HepG2 (cell line): ENCODE measurements around the gene PRSS36. TPM values are rescaled to one million over a fixed set of nuclear protein-coding genes. Genes with fewer than 3 reads are reported as not detected.
A peak's percentile ranks its signal among the peaks of the same experiment; 100 is the strongest.

Experiments used
- ARID2 ChIP-seq: sonication (generic); formaldehyde crosslinking; IDR thresholded peaks from 2 replicates; pipeline ENCODE4 v1.8.1; 2022; ENCODE audit warnings: mild to moderate bottlenecking, missing genetic modification reagents, borderline replicate concordance
- BRD4 ChIP-seq: sonication (generic); formaldehyde crosslinking; IDR thresholded peaks from 2 replicates; pipeline ENCODE4 v1.4.0; 2020; ENCODE audit warnings: missing genetic modification reagents
- CBX1 ChIP-seq: IDR thresholded peaks from one replicate; pipeline ENCODE4 v1.6.1; 2016; ENCODE audit warnings: antibody characterized with exemption, low read depth
- CCDC6 ChIP-seq: sonication (generic); formaldehyde crosslinking; IDR thresholded peaks from 2 replicates; pipeline ENCODE4 v1.8.1; 2022; ENCODE audit warnings: mild to moderate bottlenecking, missing genetic modification reagents, moderate library complexity
- HHEX ChIP-seq: IDR thresholded peaks from 2 replicates; pipeline ENCODE4 v1.6.1; 2016; ENCODE audit warnings: control low read depth
- MBD4 ChIP-seq: IDR thresholded peaks from 2 replicates; pipeline ENCODE4 v1.6.1; 2012; ENCODE audit warnings: low read length, inconsistent platforms, borderline replicate concordance
- MTA3 ChIP-seq: sonication (generic); formaldehyde crosslinking; IDR thresholded peaks from 2 replicates; pipeline ENCODE4 v1.4.0; 2020; ENCODE audit warnings: missing genetic modification reagents
- NFIB ChIP-seq: sonication (generic); formaldehyde crosslinking; IDR thresholded peaks from 2 replicates; pipeline ENCODE4 v1.9.0; 2021; ENCODE audit warnings: missing genetic modification reagents, mild to moderate bottlenecking, borderline replicate concordance
- NONO ChIP-seq, 2 experiments: fragments of 450-650 bp in 1 of 2; sonication (generic) in 1 of 2; formaldehyde crosslinking in 1 of 2; IDR thresholded peaks in 1 of 2; conservative IDR thresholded peaks in 1 of 2; 2 replicates each; pipeline versions ENCODE4 v1.6.1 to v1.8.0; 2017 to 2022; ENCODE audit warnings: mild to moderate bottlenecking in 1 of 2, missing genetic modification reagents in 1 of 2, moderate library complexity in 1 of 2
- PITX1 ChIP-seq: sonication (generic); formaldehyde crosslinking; IDR thresholded peaks from 2 replicates; pipeline ENCODE4 v1.5.1; 2020; ENCODE audit warnings: mild to moderate bottlenecking, missing genetic modification reagents
- PLSCR1 ChIP-seq: sonication (generic); formaldehyde crosslinking; IDR thresholded peaks from 2 replicates; pipeline ENCODE4 v1.5.0; 2020; ENCODE audit warnings: missing genetic modification reagents, mild to moderate bottlenecking, borderline replicate concordance
- PRDM15 ChIP-seq: sonication (generic); formaldehyde crosslinking; IDR thresholded peaks from 2 replicates; pipeline ENCODE4 v1.4.0; 2020; ENCODE audit warnings: missing genetic modification reagents
- RAD21 ChIP-seq: fragments of 450-650 bp; formaldehyde crosslinking; IDR thresholded peaks from 2 replicates; pipeline ENCODE4 v1.5.0; 2020; ENCODE audit warnings: mild to moderate bottlenecking
- RFXANK ChIP-seq: IDR thresholded peaks from 2 replicates; pipeline ENCODE4 v1.6.1; 2016
- RNF2 ChIP-seq: fragments of 450-650 bp; conservative IDR thresholded peaks from 2 replicates; pipeline ENCODE4 v1.6.1; 2016; ENCODE audit warnings: low read depth
- TEAD3 ChIP-seq: optimal IDR thresholded peaks from 2 replicates; pipeline ENCODE3; 2016; ENCODE audit warnings: borderline replicate concordance
- ZFP90 ChIP-seq: sonication (generic); formaldehyde crosslinking; IDR thresholded peaks from 2 replicates; pipeline ENCODE4 v1.8.0; 2022; ENCODE audit warnings: missing genetic modification reagents, mild to moderate bottlenecking, inconsistent platforms, borderline replicate concordance
- ZMAT3 ChIP-seq: sonication (generic); formaldehyde crosslinking; conservative IDR thresholded peaks from 2 replicates; pipeline ENCODE4 v1.7.0; 2021; ENCODE audit warnings: missing genetic modification reagents
- ZMYM3 ChIP-seq: sonication (generic); formaldehyde crosslinking; IDR thresholded peaks from 2 replicates; pipeline ENCODE4 v1.5.1; 2020; ENCODE audit warnings: mild to moderate bottlenecking, missing genetic modification reagents
- ZNF354B ChIP-seq: sonication (generic); formaldehyde crosslinking; IDR thresholded peaks from 2 replicates; pipeline ENCODE4 v1.8.0; 2022; ENCODE audit warnings: mild to moderate bottlenecking, missing genetic modification reagents
- ZNF619 ChIP-seq: sonication (generic); formaldehyde crosslinking; IDR thresholded peaks from 2 replicates; pipeline ENCODE4 v1.4.0; 2020; ENCODE audit warnings: mild to moderate bottlenecking, missing genetic modification reagents
- ZNF768 ChIP-seq: sonication (generic); formaldehyde crosslinking; IDR thresholded peaks from 2 replicates; pipeline ENCODE4 v1.4.0; 2020; ENCODE audit warnings: missing genetic modification reagents
- ZNF770 ChIP-seq: sonication (generic); formaldehyde crosslinking; IDR thresholded peaks from 2 replicates; pipeline ENCODE4 v1.5.0; 2020; ENCODE audit warnings: mild to moderate bottlenecking, missing genetic modification reagents
- ZSCAN20 ChIP-seq: sonication (generic); formaldehyde crosslinking; IDR thresholded peaks from 2 replicates; pipeline ENCODE4 v1.4.0; 2020; ENCODE audit warnings: missing genetic modification reagents, mild to moderate bottlenecking, borderline replicate concordance
- polyA plus RNA-seq, 8 experiments: library from polyadenylated mRNA; depleted of rRNA in 3 of 8; stranded (reverse) in 7 of 8; unstranded in 1 of 8; fragments of >200 nt; fragmentation: Illumina TruSeq in 4 of 8; extraction: Trizol in 4 of 8; gene quantifications; 2 replicates each; pipeline versions ENCODE4 v1.2.1 to v1.2.3, GENCODE V29; 2011 to 2016; ENCODE audit warnings: low read depth in 4 of 8, missing spikeins in 1 of 8, mixed read lengths in 1 of 8; ENCODE audit not compliant: insufficient read depth in 1 of 8
- total RNA-seq, 5 experiments: library from RNA; depleted of rRNA; stranded (reverse); fragments of >200 nt; fragmentation: Illumina TruSeq; extraction: Trizol; gene quantifications; 2 replicates each; pipeline ENCODE4 v1.2.3, GENCODE V29; 2016; ENCODE audit warnings: low read depth in 1 of 5

PRSS36 gene
- total and polyA plus RNA-seq, 2 of the 13 experiments (the other 11 are each of a cell fraction or from before 2014, with no cell fraction given) = 1.5 to 2.1 TPM

- TF ChIP-seq ZSCAN20 (CRISPR knock-in tag) = 0 out of 2 replicates have a peak, but pooled peaks have one; percentile 31
- no peak; the same call in 1 of the 2 replicates for TF ChIP-seq ZFP90 (CRISPR knock-in tag)
- TF ChIP-seq ARID2 = peak; percentile 9
- no peak for TF ChIP-seq MBD4
- TF ChIP-seq NONO (IDR thresholded peaks at IDR 0.05) = no peak
- no peak for TF ChIP-seq NONO (CRISPR knock-in tag; conservative IDR thresholded peaks at IDR 0.05)
- TF ChIP-seq CBX1 = no peak
- no peak for TF ChIP-seq ZMAT3 (CRISPR knock-in tag)
- TF ChIP-seq RNF2 = no peak
- 0 out of 2 replicates have a peak, but pooled peaks have one; percentile 9 for TF ChIP-seq RAD21
- TF ChIP-seq PRDM15 (CRISPR knock-in tag) = no peak
- peak; percentile 99 for TF ChIP-seq ZNF768 (CRISPR knock-in tag)
- TF ChIP-seq MTA3 = 0 out of 2 replicates have a peak, but pooled peaks have one; percentile 65
- peak; percentile 11; the same call in 1 of the 2 replicates for TF ChIP-seq ZNF354B (CRISPR knock-in tag)
- no peak for TF ChIP-seq TEAD3 (CRISPR knock-in tag)
- peak; percentile 18; the same call in 1 of the 2 replicates for TF ChIP-seq PITX1
- TF ChIP-seq PLSCR1 = no peak
- TF ChIP-seq ZNF770 (CRISPR knock-in tag) = no peak
- no peak for TF ChIP-seq NFIB (CRISPR knock-in tag)
- TF ChIP-seq ZMYM3 = peak; percentile 95
- no peak for TF ChIP-seq BRD4 (CRISPR knock-in tag)
- TF ChIP-seq HHEX (CRISPR knock-in tag) = no peak
- TF ChIP-seq CCDC6 (CRISPR knock-in tag) = no peak
- TF ChIP-seq ZNF619 (CRISPR knock-in tag) = no peak
- TF ChIP-seq RFXANK = no peak
These were observed 29.4 kb upstream of the PRSS36 start (continued) for GRCh38 chr16:31179219-31179746.
